CD14-positive monocyte (primary cell): ENCODE data around the gene NCOA7. TPM values are rescaled to one million over a fixed set of nuclear protein-coding genes. Genes with fewer than 3 reads are reported as not detected.

Experiments used
- DNase-seq, 3 donors: peaks; one replicate each; pipeline ENCODE4 v3.0.0-alpha.2; 2011 to 2022
- H2AFZ ChIP-seq: 2 replicates; pipeline ENCODE4 v1.6.0; 2012; ENCODE audit warnings: mild to moderate bottlenecking, low read depth, low read length, inconsistent platforms; ENCODE audit not compliant: insufficient read depth, poor library complexity, severe bottlenecking
- H3K27ac ChIP-seq, 2 donors: 1 replicate in 1 of 2; 2 replicates in 1 of 2; pipeline ENCODE4 v1.5.1; 2012 to 2013; ENCODE audit warnings: low read length in 2 of 2, control low read depth in 1 of 2, inconsistent platforms in 1 of 2, low read depth in 1 of 2, mild to moderate bottlenecking in 1 of 2
- H3K27me3 ChIP-seq, 2 donors: one replicate each; pipeline versions ENCODE4 v1.6.0 to v1.6.1; 2011 to 2013; ENCODE audit warnings: low read length in 2 of 2; ENCODE audit not compliant: control insufficient read depth in 2 of 2, insufficient read depth in 2 of 2
- H3K36me3 ChIP-seq, 2 donors: replicated peaks in 1 of 2; 1 replicate in 1 of 2; 2 replicates in 1 of 2; pipeline versions ENCODE4 v1.5.1 to v1.6.1; 2012 to 2013; ENCODE audit warnings: low read length in 2 of 2, control low read depth in 1 of 2, inconsistent platforms in 1 of 2, mild to moderate bottlenecking in 1 of 2; ENCODE audit not compliant: insufficient read depth in 2 of 2, control insufficient read depth in 1 of 2
- H3K4me1 ChIP-seq, 2 donors: 1 replicate in 1 of 2; 2 replicates in 1 of 2; pipeline versions ENCODE4 v1.5.1 to v1.6.1; 2012 to 2013; ENCODE audit warnings: low read length in 2 of 2, control low read depth in 1 of 2, inconsistent platforms in 1 of 2, mild to moderate bottlenecking in 1 of 2, moderate library complexity in 1 of 2; ENCODE audit not compliant: insufficient read depth in 2 of 2, control insufficient read depth in 1 of 2
- H3K4me2 ChIP-seq: replicated peaks from 2 replicates; pipeline ENCODE3; 2012; ENCODE audit warnings: low read length, moderate library complexity, mild to moderate bottlenecking; ENCODE audit not compliant: poor library complexity, severe bottlenecking; ENCODE audit errors: extremely low read depth
- H3K4me3 ChIP-seq, 3 experiments: fragments of 200-600 bp in 1 of 3; sonication (generic) in 1 of 3; replicated peaks in 1 of 3; 1 replicate in 2 of 3; 2 replicates in 1 of 3; pipeline ENCODE4 v1.5.1; 2011 to 2013; ENCODE audit warnings: low read length in 3 of 3, mild to moderate bottlenecking in 3 of 3, control low read depth in 2 of 3, low read depth in 2 of 3, inconsistent platforms in 1 of 3, moderate library complexity in 1 of 3
- H3K79me2 ChIP-seq: 2 replicates; pipeline ENCODE4 v1.6.0; 2012; ENCODE audit warnings: mild to moderate bottlenecking, control low read depth, inconsistent platforms, low read length, moderate library complexity; ENCODE audit not compliant: insufficient read depth
- H3K9ac ChIP-seq: 2 replicates; pipeline ENCODE4 v1.6.0; 2017; ENCODE audit warnings: low read length, mild to moderate bottlenecking; ENCODE audit not compliant: insufficient read depth, poor library complexity, severe bottlenecking
- H3K9me3 ChIP-seq, 2 donors: replicated peaks in 1 of 2; 1 replicate in 1 of 2; 2 replicates in 1 of 2; pipeline versions ENCODE4 v1.5.1 to v1.6.1; 2012 to 2013; ENCODE audit warnings: low read length in 2 of 2, control low read depth in 1 of 2; ENCODE audit not compliant: control insufficient read depth in 1 of 2, insufficient read depth in 1 of 2
- H4K20me1 ChIP-seq: 2 replicates; pipeline ENCODE4 v1.6.0; 2012; ENCODE audit warnings: mild to moderate bottlenecking, low read length, control low read depth, moderate library complexity; ENCODE audit not compliant: insufficient read depth
- H3K27ac Mint-ChIP-seq, 7 donors: one replicate each; pipeline ENCODE4 v1.8.0; 2020; ENCODE audit warnings: mild to moderate bottlenecking in 7 of 7, mixed read lengths in 7 of 7, moderate library complexity in 6 of 7, inconsistent platforms in 2 of 7
- H3K27me3 Mint-ChIP-seq, 3 donors: one replicate each; pipeline ENCODE4 v1.8.0; 2021 to 2022; ENCODE audit warnings: low read depth in 3 of 3, mild to moderate bottlenecking in 3 of 3, mixed read lengths in 3 of 3, moderate library complexity in 3 of 3, inconsistent platforms in 1 of 3
- H3K36me3 Mint-ChIP-seq, 2 donors: one replicate each; pipeline ENCODE4 v1.8.0; 2020; ENCODE audit warnings: mixed read lengths in 2 of 2, inconsistent platforms in 1 of 2, mild to moderate bottlenecking in 1 of 2
- H3K4me1 Mint-ChIP-seq: one replicate; pipeline ENCODE4 v1.8.0; 2020; ENCODE audit warnings: mild to moderate bottlenecking, mixed read lengths
- H3K4me3 Mint-ChIP-seq, 2 donors: one replicate each; pipeline ENCODE4 v1.8.0; 2020; ENCODE audit warnings: mild to moderate bottlenecking in 2 of 2, mixed read lengths in 2 of 2, moderate library complexity in 1 of 2
- H3K9me3 Mint-ChIP-seq, 7 donors: one replicate each; pipeline ENCODE4 v1.8.0; 2020 to 2022; ENCODE audit warnings: mixed read lengths in 7 of 7, mild to moderate bottlenecking in 6 of 7, moderate library complexity in 6 of 7, inconsistent platforms in 2 of 7
- CTCF ChIP-seq: fragments of 200-600 bp; IDR thresholded peaks from one replicate; pipeline ENCODE4 v1.8.0; 2022; ENCODE audit warnings: antibody characterized with exemption, mild to moderate bottlenecking
- WGBS: methylation state at CpG from one replicate; pipeline ENCODE4 v1.1.5; 2013; ENCODE audit warnings: missing lambda C conversion rate; ENCODE audit not compliant: insufficient coverage; 5-methylcytosine and 5-hydroxymethylcytosine counted together
- intact Hi-C, 2 donors: fragments of 100-400 bp; cut with micrococcal nuclease; formaldehyde crosslinking; loops; one replicate each; pipeline versions ENCODE4 v1.15.0 to v1.15.1; 2023
- polyA plus RNA-seq, 3 donors: library from polyadenylated mRNA; depleted of rRNA in 1 of 3; unstranded in 2 of 3; stranded (reverse) in 1 of 3; fragments of 300-500 nt in 2 of 3; fragments of >200 nt in 1 of 3; fragmentation: Illumina TruSeq in 2 of 3; gene quantifications; 1 replicate in 2 of 3; 2 replicates in 1 of 3; pipeline ENCODE4 v1.2.3, GENCODE V29; 2012 to 2021

Gene NCOA7
- polyA plus RNA-seq, 3 donors = 8.3 to 21.9 (median 11.2) TPM

DNA sequence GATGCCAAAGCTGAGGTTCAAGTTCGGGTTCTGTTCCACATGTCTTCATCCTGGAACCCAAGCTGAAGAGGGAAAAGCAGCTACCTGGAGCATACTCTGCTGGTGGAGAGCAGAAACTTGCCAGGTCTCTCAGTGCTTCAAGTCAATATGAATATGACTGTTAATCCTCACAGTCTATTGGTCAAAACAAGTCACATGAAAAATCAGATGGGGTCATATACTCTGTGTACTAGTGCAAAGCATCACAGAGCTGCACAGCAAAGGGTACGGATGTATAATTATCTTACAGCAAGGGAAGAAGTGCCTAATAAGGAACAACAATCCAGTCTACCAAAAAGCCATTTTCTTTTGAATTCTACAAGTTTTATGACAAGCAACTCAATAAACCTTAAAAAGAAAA is 11.6 kb downstream of the NCOA7 start:
- peak overlapping the region; percentile 51 for H3K4me2 ChIP-seq
- peaks cover 43 to 46% of the 10 kb centered on the region in 2 donors for H3K4me1 ChIP-seq
- H3K79me2 ChIP-seq = peaks cover 49% of the 10 kb centered on the region
- H3K36me3 Mint-ChIP-seq = peaks cover 0 to 2% of the 10 kb centered on the region in 2 donors
- intact Hi-C loops = no loop called here
- no peaks in the 10 kb centered on the region for H4K20me1 ChIP-seq
- no peaks in the 10 kb centered on the region for H3K27me3 Mint-ChIP-seq
- H3K27me3 ChIP-seq = no peaks in the 10 kb centered on the region
- no peaks in the 10 kb centered on the region for H3K9me3 Mint-ChIP-seq
- DNase-seq = no peak
- H3K27ac ChIP-seq = peak overlapping the region in 1 of 2 donors; percentile 85
- H3K36me3 ChIP-seq = no peaks in the 10 kb centered on the region
- no peaks in the 10 kb centered on the region for H3K9me3 ChIP-seq
- H2AFZ ChIP-seq = no peak overlapping the region
- TF ChIP-seq CTCF = no peak
- H3K4me3 ChIP-seq = peak overlapping the region in 1 of 3 experiments; percentile 44
- no CpG with 5 or more reads among the region's 2 CpGs for WGBS
- peaks cover 58% of the 10 kb centered on the region for H3K4me1 Mint-ChIP-seq
- H3K27ac Mint-ChIP-seq = peak overlapping the region; percentile 83 to 90 (median 88)
- H3K9ac ChIP-seq = no peak overlapping the region
- H3K4me3 Mint-ChIP-seq = no peak overlapping the region

GRCh38 chr6:125802943-125803377 is 12.2 kb downstream of the NCOA7 start:
- peaks cover 37 to 40% of the 10 kb centered on the region in 2 donors for H3K4me1 ChIP-seq
- intact Hi-C loops = no loop called here
- Mint-ChIP-seq H3K4me1 (peaks cover 54% of the 10 kb centered on the region), H3K27me3 (no peaks in the 10 kb centered on the region), H3K9me3 (no peaks in the 10 kb centered on the region), H3K27ac (peak overlapping the region; percentile 83 to 90 (median 88)), H3K36me3 (peaks cover 0 to 2% of the 10 kb centered on the region in 2 donors), H3K4me3 (peak overlapping the region in 1 of 2 donors; percentile 71)
- H2AFZ ChIP-seq = peak overlapping the region; percentile 48
- no CpG with 5 or more reads among the region's 4 CpGs for WGBS
- H3K9ac ChIP-seq = no peak overlapping the region
- peaks cover 51% of the 10 kb centered on the region for H3K79me2 ChIP-seq
- H3K36me3 ChIP-seq = no peaks in the 10 kb centered on the region
- H3K27ac ChIP-seq = peak overlapping the region; percentile 3 to 85
- H3K4me2 ChIP-seq = peak overlapping the region; percentile 51
- no peak for TF ChIP-seq CTCF
- no peaks in the 10 kb centered on the region for H3K9me3 ChIP-seq
- H4K20me1 ChIP-seq = no peaks in the 10 kb centered on the region
- peak overlapping the region in 2 of 3 experiments; percentile 5 to 44 for H3K4me3 ChIP-seq
- no peaks in the 10 kb centered on the region for H3K27me3 ChIP-seq
- peak; percentile 67 to 76 (median 76) for DNase-seq
